Measurements from ENCODE around the gene BZW1.

Gene BZW1

DNA sequence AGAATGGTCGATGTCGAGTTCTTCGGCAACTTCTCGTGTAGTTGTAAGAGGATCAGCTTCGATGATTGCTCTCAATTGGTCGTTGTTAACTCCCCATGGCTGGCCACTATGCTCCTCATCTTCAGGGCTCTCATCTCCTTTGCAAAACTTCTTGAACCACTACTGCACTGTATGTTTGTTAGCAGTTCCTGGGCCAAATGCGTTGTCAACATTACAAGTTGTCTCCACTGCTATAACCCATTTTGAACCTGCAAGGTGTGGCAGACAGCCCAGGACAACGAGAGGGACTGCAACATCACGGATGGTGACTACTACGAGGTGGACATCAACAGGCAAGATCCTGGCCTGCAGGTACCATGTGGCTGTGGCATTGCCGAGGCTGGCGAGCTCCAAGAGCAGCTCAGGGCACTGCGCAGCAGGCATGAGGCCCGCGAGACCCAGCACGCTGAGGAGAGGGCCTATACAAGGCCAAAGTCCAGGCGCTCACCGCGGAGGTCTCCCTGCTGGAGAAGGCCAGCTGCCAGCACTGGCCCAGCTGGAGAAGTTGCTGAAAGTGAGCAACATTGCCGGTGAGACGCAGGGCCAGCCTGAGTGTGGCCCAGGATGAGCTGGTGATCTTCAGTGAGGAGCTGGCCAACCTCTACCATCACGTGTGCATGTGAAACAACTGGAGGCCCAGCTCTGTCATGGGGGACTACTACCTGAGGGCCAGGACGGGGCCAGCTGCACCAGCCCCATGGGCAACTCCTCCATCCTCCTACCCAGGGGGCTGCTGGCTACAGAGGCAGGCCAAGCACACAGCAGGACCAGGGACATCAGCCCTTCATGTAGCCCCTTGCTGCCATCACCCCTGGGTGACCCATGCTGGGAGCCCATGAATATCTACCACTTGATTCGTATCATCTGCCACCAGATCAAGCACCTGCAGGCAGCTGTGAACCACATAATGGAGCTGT is 32.6 kb downstream of the BZW1 start:
- no peak for DNase-seq

DNA sequence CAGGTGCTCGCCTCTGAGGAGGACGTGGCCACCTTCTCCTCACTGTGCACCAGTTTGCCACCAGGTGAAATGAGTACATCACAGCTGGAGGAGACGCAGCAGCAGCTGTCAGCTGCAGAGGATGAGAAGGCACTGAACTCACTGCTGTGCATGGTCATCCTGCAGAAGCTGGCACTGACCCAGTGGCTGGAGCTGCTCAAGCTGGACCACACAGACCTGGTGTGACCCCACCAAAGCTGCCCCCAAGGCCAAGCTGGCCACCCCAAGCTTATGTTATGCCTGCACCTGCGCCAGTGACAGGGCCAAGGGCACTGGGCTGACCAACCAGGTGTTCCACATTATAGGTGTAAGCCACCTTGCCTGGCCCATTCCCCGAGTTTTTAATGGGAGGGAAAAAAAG is 33.5 kb downstream of the BZW1 start:
- no peak for DNase-seq

DNA sequence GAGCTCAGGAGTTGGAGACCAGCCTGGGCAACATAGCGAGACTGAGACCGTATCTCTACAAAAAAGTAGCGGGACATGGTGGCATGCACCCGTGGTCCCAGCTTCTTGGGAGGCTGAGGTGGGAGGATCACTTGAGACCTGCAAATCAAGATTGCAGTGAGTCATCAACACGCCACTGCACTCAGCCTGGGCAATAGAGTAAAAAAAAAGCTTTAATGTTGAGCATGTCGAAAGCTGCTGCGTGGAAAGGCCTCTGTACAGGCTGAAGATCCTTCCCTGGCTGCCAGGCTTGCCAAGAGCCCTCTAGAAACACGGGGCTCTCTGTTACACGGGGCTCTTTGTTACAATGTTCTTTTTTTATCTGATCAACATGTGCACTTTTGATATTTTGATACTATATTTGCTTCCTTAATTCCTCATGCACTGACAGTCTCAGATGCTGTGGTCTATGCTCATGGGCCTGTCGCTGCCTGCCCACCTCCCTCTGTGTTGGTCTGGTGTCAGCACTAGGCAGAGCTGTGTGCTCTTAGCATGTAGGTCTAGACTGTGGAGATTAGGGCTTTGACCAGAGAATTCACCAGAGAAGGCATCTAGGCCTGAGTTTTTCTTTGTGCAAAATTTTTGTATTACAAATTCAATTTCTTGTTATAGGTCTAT is 34.1 kb downstream of the BZW1 start:
- no peak for DNase-seq

DNA sequence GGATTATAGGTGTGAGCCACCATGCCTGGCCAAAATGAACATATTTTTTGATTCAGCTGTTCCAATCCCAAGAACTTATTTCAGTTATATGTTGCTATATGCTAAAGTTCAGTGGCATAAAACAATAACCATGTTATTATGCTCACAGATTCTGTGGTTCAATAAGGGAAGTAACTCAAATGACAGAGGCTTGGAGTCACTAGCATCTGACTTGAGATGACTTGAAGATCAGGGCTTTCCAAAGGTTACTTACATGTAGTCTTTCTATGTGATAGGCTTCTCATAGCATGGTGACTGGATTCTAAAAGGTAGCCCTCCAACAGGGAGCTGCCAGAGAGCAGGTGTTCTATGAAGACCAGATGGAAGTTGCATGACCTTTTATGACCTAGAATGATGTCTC is 35.6 kb downstream of the BZW1 start:
- no peak for DNase-seq

DNA sequence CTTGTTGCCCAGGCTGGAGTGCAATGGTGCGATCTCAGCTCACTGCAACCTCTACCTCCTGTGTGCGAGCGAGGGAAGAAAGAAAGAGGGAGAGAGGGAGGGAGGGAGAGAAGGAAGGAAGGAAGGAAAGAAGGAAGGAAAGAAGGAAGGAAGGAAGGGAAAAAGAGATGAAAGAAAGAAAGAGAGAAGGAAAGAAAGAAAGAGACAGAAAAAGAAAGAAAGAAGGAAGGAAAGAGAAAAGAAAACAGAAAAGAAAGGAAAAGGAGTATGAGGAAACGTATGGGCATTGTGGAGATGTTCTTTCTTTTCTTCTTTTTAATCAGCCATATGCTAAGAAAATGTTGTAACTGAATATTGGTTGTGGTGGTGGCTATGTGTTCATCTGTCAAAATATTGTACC is 36.2 kb downstream of the BZW1 start:
- no peak for DNase-seq

DNA sequence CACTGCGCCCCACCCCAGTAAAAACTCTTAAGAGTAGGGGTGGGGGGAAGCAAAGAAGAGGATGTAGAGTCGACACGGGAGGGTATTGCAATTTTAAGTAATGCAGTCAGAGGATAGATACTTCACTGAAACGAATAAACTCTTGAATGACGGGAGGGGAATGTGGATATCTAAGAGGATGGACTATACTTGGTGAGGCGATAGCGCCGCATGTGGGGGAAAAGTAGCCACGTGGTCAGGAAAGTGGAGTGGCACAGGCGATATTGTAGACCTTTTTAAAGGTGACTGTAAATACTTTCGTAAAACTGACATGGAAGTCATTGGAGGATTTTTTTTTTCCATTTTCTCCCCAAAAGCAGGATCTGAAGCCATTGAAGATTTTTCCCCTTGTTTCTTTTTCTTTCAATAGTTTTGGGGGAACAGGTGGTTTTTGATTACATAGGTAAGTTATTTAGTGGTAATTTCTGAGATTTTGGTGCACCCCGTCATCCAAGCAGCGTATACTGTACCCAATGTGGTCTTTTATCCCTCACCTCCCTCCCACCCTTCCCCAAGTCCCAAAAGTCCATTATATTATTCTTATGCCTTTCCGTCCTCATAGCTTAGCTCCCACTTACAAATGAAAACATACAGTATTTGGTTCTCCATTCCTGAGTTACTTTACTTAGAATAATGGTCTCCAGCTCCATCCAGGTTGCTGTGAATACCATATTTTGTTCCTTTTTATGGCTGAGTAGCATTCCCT is 39.0 kb downstream of the BZW1 start:
- DNase-seq, result no peak

DNA sequence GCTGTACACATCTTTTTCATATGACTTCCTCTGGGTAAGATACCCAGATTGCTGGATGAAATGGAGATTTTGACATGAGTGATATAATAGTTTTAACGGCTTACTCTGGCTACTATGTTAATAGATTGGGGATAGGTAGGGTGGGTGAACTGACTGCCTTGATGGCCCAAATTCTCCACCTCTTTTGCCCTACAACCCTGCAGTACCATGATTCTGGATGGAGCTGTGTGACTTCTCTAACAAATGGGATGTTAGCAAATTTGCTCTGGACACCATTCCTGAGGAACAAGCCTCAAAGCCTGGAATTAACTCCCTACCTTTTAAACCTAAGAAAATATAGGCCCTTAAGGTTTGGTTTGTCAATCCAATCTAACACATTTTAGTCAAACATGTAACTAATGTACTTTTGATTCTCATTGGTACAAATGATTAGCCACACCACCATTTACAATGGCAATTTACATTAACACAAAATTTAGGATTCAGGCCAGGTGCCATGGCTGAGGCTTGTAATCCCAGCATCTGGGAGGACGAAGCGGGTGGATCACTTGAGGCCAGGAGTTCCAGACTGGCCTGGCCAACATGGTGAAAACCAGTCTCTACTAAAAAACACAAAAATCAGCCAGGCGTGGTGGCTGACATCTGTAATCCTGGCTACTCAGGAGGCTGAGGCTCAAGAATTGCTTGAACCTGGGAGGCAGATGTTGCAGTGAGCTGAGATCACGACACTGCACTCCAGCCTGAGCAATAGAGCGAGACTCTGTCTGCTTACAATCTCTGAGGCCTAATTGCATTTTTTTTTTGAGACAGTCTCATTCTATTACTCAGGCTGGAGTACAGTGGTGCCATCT is 39.9 kb downstream of the BZW1 start:
- DNase-seq, result no peak

DNA sequence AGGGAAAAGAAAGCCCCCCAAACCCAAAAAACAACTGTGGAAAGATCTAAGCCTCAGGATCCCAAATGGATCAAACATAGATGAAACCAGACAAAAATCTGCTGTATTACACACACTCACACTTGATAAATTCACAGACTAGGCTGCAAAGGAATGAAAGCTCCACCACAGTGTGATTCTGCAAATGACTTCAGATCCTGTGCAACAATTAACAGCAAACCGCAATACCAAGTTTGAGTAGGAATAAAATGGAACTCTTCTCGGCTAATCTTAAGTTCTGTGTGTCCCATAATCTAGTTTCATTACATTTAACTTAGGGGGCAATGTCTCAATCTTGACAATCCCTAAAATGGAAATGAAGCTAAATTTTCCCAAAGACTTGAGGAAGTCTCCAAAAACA is 40.9 kb downstream of the BZW1 start:
- no peak for DNase-seq

DNA sequence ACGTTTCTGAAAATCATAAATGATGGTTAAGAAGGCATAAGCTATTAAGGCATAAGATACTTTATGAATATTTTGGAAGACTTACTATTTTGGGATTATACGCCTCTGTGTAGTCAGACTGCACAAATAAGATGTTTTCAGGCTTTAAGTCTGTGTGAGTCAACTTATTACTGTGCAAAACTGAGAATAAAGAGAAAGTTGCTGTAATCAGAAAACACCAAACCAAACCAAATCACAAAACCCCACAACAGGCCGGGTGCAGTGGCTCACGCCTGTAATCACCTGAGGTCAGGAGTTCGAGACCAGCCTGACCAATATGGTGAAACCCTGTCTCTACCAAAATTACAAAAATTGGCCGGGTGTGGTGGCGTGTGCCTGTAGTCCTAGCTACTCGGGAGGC is 45.1 kb downstream of the BZW1 start:
- no peak for DNase-seq

DNA sequence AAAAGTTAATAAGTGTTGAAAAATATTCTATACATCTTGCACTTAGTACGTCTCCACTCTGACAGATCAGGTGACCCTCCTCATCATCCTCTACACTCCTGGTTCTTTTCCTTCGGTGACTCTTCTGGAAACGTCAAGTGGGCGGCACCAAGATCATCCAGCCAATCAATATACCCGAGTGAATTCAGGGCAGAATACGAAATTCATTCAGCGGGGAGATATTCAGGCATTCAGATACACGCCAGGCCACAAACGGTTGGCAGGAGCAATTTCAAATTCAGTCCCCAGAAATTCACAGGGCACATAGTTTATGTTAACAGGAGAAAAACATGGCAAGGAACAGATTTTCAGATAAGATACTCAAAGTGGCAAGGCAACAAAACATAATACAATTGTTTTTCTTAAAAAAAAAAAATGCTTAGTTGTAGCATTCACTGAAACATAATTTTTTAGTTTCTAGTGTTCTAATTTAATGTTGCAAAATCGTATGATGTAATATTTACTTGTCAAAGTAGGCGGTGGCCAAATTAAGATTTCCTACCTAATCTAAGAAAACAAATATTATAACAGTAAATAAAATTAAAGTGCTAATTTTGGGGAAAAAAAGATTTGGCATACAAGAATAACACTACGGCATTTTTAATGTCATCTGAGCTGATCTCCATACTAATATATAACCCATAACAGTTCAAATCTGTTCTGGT is 48.5 kb downstream of the BZW1 start:
- no peak for DNase-seq

DNA sequence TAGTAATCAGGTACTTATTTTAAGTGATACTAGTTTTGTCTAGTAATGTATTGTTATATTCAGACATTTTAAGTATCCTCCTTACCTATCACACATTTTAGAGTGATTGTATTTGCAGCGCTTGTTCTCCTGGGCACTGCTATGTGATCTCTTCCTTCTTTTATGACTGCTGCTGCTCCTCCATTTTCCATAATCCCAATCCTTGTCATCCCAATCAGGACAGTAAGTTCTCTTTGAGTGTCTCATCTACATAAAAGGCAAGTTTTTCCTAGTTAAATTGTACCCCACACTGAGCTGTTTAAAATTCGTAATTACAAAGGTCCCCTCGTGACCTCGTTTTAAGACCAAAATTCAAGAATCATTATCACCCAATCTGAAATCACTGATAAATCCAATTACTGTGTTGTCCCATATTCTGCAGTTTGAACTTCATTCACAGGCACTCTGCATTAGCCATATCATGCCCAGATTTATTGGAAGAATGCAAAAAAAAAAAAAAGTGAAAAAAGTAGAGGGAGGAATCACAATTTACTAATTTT is 50.0 kb downstream of the BZW1 start:
- no peak for DNase-seq

DNA sequence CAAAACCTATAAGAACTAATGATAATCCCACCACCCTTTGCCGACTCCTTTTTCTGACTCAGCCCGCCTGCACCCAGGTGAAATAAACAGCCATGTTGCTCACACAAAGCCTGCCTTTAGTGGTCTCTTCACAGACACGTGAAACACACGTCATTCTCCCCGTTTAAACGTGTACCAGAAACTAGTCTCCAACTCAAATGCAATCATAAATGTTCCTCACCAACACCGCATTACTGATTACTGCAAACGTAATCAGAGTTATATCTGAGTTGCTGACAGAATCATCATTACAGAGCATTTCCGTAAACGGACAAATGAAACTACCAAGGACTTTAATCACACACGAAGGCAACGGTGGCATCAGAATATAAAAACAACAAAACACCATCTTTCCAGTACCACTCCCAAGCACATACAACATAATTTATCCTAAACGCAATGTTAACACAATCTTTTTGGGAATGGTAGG is 50.9 kb downstream of the BZW1 start:
- DNase-seq, result peak; percentile 46

DNA sequence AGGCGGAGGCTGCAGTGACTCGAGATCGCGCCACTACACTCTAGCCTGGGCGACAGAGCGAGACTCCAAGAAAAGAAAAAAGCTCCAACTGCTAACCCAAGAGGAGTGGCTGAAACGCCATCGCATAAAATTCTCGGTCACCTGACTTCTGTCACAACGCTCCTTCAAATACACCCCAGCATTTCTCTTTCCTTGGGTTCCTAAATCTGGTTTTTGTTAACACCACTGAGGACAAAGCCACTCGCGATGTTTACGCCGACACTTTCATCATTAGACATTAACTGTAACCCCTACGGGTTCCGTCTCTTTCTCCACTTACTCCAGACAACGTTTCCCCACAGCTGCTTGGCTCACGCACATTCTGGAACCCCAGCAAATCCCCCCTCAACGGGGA is 52.1 kb downstream of the BZW1 start:
- DNase-seq, result no peak

DNA sequence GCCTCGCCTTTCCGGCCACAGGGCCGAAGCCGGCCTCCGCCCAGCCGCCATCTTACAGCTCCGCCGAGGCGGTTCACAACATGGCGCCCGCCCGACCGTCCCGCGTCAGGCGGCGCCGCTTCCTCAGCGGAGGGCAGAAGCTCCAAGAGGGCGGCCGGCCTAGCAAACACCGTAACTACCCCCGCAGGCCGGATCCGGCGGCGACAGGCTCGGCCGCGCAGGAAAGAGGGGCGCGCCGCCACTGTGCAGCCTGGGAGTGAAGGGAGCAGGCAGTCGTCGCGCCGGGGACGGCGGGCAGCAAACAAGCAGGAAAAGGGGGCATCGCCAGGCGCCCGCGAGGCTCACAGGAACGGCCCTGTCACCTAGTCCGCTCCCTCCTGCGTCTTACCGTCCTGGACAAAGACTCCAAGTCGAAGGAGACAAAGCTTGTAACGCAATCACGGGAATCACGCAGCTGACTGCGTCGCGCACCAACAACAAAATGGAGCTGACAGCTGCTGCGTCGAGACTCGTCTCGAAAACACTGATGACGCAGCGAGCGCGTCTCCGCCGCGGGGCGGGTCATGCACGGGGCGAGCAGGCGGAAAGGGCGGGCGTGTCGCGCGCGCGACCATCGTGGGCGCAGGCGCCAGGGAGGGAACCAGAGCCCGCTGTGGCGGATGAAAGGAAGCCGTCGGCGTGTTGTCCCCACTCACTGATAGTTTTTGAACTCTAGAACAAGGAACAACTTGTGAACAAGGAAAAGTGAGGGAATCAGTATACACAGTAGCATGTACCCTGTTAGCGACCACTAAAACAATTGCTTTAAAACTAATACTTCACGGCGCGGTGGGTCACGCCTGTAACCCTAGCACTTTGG is 52.7 kb downstream of the BZW1 start, which contains the start of gene CLK1:
TSS of gene CLK1 (minus strand) at position 483 of the 859 bp plus-strand sequence. CDS start 2,796 bp downstream, outside the sequence.
- DNase-seq, result peak; percentile 92

DNA sequence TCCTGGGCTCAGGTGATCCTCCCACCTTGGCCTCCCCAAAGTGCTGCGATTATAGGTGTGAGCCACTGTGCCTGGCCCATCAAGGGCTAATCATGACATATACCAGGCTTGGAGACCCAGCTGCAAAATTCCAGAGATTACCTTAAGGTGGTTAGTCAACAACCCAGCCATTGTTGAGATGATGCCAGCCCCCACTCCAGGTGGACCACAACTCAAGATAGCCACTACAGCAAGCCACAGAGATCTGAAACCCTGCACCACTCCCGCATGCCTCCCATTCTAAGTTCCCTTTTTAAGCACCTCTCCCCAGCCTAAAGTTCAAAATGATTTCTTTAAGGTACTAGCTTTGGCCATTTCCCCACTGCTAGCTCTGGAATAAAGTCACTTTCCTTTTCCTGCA is 57.3 kb downstream of the BZW1 start:
- DNase-seq, result no peak

DNA sequence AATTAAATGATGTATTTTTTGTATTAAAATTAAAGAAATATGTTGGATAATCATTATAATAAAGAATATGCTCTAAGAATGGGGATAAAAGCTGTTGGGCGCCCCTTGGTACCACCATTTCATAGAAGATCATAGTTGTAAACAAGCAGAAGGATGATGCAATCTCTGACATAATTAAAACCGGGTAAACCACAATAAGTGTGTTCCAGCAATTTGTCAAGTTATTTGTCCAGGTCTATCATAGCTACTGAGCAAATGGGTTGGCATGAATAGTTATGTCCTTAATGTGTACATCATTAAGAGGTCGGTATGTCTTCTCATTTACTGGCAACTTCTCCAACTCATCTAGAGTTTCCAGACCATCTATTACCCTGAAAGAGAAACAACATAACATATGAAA is 59.4 kb downstream of the BZW1 start:
- DNase-seq, result no peak

DNA sequence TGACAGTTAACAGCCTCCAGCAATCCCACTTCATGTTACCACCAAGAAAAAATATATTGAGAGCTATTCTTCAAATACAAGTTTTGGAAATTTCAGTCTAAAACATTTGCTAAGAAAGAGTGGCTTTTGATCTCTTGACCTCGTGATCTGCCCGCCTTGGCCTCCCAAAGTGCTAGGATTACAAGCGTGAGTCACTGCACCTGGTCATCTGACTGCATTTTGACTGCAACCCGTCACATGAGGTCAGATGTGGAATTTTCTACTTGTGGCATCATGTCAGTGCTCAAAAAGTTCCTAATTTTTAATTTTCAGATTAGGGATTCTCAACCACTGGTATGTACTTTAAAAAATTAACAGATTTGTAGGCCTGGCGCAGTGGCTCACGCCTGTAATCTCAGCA is 61.9 kb downstream of the BZW1 start:
- no peak for DNase-seq
